Measurements from ENCODE around the gene ATXN3.

DNA sequence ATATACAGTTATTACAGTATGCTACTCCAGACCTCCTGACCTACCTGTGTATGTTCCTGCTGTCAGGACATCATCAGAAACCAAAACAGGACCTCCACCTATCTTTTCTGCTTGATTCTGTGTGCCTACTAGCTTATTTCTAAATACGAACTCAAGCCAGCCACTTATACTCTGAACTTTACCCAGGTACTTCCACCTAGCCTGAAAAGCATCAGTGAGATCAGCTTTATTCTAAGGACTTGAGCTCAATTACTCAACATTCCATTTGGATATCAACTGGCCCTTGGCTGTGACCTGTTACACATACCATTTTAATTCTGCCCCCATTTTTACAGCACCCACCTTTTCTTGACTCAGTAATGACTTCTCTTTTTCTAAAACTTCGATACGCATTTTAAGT, 95.7 kb downstream of the ATXN3 start:
- TF ChIP-seq, protein P1, sequence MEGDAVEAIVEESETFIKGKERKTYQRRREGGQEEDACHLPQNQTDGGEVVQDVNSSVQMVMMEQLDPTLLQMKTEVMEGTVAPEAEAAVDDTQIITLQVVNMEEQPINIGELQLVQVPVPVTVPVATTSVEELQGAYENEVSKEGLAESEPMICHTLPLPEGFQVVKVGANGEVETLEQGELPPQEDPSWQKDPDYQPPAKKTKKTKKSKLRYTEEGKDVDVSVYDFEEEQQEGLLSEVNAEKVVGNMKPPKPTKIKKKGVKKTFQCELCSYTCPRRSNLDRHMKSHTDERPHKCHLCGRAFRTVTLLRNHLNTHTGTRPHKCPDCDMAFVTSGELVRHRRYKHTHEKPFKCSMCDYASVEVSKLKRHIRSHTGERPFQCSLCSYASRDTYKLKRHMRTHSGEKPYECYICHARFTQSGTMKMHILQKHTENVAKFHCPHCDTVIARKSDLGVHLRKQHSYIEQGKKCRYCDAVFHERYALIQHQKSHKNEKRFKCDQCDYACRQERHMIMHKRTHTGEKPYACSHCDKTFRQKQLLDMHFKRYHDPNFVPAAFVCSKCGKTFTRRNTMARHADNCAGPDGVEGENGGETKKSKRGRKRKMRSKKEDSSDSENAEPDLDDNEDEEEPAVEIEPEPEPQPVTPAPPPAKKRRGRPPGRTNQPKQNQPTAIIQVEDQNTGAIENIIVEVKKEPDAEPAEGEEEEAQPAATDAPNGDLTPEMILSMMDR (IDR thresholded peaks at IDR 0.05): no peak
- no peak for TF ChIP-seq POLR2A (IDR thresholded peaks at IDR 0.05)
- TF ChIP-seq POLR2AphosphoS5 (IDR thresholded peaks at IDR 0.05): no peak
